ENCODE data around the gene ASCC3. TPM values are rescaled to one million over a fixed set of nuclear protein-coding genes. Genes with fewer than 3 reads are reported as not detected.

ASCC3 gene
- total RNA-seq, 1 donor from 2014 or later: 57.9 TPM

- Mint-ChIP-seq H3K4me3 (ENCODE audit: unreplicated experiment) (no peak overlapping the region), H3K36me3 (ENCODE audit: low read depth, unreplicated experiment) (no peaks in the 10 kb centered on the region), H3K4me1 (ENCODE audit: unreplicated experiment) (no peaks in the 10 kb centered on the region), H3K27me3 (ENCODE audit: unreplicated experiment) (no peaks in the 10 kb centered on the region), H3K27ac (ENCODE audit: unreplicated experiment) (no peak overlapping the region), H3K9me3 (ENCODE audit: unreplicated experiment) (no peaks in the 10 kb centered on the region)
- no peak for DNase-seq (ENCODE audit: low spot score)
- TF ChIP-seq, protein P1, sequence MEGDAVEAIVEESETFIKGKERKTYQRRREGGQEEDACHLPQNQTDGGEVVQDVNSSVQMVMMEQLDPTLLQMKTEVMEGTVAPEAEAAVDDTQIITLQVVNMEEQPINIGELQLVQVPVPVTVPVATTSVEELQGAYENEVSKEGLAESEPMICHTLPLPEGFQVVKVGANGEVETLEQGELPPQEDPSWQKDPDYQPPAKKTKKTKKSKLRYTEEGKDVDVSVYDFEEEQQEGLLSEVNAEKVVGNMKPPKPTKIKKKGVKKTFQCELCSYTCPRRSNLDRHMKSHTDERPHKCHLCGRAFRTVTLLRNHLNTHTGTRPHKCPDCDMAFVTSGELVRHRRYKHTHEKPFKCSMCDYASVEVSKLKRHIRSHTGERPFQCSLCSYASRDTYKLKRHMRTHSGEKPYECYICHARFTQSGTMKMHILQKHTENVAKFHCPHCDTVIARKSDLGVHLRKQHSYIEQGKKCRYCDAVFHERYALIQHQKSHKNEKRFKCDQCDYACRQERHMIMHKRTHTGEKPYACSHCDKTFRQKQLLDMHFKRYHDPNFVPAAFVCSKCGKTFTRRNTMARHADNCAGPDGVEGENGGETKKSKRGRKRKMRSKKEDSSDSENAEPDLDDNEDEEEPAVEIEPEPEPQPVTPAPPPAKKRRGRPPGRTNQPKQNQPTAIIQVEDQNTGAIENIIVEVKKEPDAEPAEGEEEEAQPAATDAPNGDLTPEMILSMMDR (IDR thresholded peaks at IDR 0.05; ENCODE audit: unreplicated experiment): no peak
Observed at GRCh38 chr6:100503043-100503705, 378.0 kb downstream of the ASCC3 start.

GRCh38 chr6:100493206-100493888 lies 387.8 kb downstream of the ASCC3 start:
- Mint-ChIP-seq H3K9me3 (ENCODE audit: unreplicated experiment) (no peaks in the 10 kb centered on the region), H3K4me1 (ENCODE audit: unreplicated experiment) (peaks cover 10% of the 10 kb centered on the region), H3K27me3 (ENCODE audit: unreplicated experiment) (no peaks in the 10 kb centered on the region), H3K27ac (ENCODE audit: unreplicated experiment) (no peak overlapping the region), H3K4me3 (ENCODE audit: unreplicated experiment) (no peak overlapping the region), H3K36me3 (ENCODE audit: low read depth, unreplicated experiment) (peaks cover 7% of the 10 kb centered on the region)
- no peak for DNase-seq (ENCODE audit: low spot score)
- TF ChIP-seq, protein P1 (IDR thresholded peaks at IDR 0.05; ENCODE audit: unreplicated experiment): no peak

DNA sequence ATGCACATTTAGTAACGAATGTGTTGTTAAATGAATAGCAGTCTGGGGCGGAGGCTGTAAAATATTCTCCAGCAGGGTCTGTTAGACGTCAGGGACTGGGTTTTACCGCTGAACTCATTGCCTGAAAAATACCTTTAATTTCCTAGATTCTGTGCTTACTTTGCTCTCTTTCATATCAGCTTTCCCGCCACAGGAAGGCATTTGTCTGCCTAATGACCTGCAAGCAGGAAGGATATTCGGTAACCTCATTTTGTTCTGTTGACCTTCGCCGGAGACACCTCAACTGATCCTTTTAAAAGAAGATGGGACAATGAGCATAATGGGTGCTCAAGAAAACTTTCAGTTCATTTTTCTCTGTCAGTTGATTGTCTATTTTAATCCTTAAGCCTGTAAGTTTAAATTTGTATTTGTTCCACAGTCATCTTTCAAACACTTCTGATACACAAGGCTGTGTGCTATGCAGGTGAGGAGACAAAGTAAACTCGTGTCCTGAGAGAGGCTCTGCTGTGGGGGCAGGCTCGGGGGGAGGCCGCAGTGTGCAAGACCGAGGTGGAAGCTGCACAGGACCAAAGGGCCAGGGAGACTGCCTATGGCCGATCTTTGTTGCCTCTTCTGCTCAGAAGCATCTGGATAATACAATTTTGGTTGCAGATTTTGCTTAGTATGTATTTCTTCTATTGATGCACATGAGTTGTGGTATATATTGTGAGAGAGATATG lies 389.0 kb downstream of the ASCC3 start:
- no peaks in the 10 kb centered on the region for H3K27me3 Mint-ChIP-seq (ENCODE audit: unreplicated experiment)
- no peaks in the 10 kb centered on the region for H3K9me3 Mint-ChIP-seq (ENCODE audit: unreplicated experiment)
- no peak overlapping the region for H3K27ac Mint-ChIP-seq (ENCODE audit: unreplicated experiment)
- H3K36me3 Mint-ChIP-seq (ENCODE audit: low read depth, unreplicated experiment): peaks cover 7% of the 10 kb centered on the region
- DNase-seq (ENCODE audit: low spot score): no peak
- no peak overlapping the region for H3K4me3 Mint-ChIP-seq (ENCODE audit: unreplicated experiment)
- H3K4me1 Mint-ChIP-seq (ENCODE audit: unreplicated experiment): peaks cover 10% of the 10 kb centered on the region
- TF ChIP-seq, protein P1 (IDR thresholded peaks at IDR 0.05; ENCODE audit: unreplicated experiment): no peak

DNA sequence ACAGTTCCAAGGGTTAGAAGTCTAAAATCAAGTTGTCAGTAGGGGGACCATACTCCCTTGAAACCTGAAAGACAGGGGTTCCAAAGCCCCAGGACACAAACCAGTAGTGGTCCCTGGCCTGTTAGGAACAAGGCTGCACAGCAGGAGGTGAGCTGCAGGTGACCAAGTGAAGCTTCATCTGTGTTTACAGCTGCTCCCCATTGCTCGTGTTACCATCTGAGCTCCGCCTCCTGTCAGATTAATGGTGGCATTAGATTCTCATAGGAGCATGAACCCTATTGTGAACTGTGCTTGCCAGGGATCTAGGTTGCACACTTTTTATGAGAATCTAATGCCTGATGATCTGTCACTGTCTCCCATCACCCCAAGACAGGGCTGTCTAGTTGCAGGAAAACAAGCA lies 391.1 kb downstream of the ASCC3 start:
- Mint-ChIP-seq H3K27ac (ENCODE audit: unreplicated experiment) (no peak overlapping the region), H3K36me3 (ENCODE audit: low read depth, unreplicated experiment) (peaks cover 7% of the 10 kb centered on the region), H3K4me3 (ENCODE audit: unreplicated experiment) (no peak overlapping the region), H3K27me3 (ENCODE audit: unreplicated experiment) (no peaks in the 10 kb centered on the region), H3K4me1 (ENCODE audit: unreplicated experiment) (peaks cover 10% of the 10 kb centered on the region), H3K9me3 (ENCODE audit: unreplicated experiment) (no peaks in the 10 kb centered on the region)
- TF ChIP-seq, protein P1 (IDR thresholded peaks at IDR 0.05; ENCODE audit: unreplicated experiment): no peak
- DNase-seq (ENCODE audit: low spot score): no peak

Measured in endothelial cell (in vitro differentiated cells).